Stimulated activated CD8-positive, alpha-beta memory T cell treated with anti-CD3 and anti-CD28 coated beads, Interleukin-15, amount 100 ng/mL, for 24 hours (primary cell): ENCODE results near the gene DSCAM.

Source experiments
- DNase-seq: peaks from one replicate; pipeline ENCODE4 v3.0.0-alpha.2; 2020; ENCODE audit warnings: low read depth

Gene DSCAM

DNA sequence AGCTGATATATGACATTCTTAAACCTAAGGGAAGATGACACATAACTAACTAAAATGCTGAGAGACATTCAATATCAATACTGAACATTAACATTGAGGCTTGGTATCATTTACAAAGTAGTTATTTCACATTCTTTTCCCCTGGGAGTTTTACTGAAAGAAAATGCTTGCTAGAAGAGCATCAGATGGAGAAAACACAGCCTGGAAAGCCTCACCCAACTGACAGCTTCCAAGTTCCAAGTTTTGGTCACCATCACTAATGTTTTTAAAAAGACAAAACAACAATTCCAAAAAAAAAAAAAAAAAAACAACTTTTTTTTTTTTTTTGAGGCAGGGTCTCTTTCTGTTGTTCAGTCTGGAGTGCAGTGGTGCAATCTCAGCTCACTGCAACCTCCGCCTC lies 80.6 kb downstream of the DSCAM start:
- no peak for DNase-seq

DNA sequence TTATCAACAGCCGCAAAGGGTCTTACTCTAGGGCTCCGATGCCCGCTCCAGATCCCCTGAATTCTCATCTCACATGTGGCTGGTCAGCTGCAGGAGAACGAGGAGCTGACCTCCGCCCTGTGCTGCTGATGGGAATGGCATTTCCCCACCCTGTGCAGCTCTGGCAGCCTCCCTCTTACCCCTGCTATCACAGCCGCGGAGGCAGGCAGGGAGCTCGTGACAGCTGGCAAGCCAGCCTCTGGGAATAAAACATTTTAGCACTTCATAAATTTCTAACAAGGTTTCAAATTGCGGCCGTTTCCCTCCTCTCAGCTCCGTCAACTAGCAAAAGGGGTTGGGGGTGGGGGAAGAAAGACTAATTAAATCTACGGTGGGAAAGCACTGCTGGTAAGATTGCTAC lies 81.1 kb downstream of the DSCAM start:
- no peak for DNase-seq

DNA sequence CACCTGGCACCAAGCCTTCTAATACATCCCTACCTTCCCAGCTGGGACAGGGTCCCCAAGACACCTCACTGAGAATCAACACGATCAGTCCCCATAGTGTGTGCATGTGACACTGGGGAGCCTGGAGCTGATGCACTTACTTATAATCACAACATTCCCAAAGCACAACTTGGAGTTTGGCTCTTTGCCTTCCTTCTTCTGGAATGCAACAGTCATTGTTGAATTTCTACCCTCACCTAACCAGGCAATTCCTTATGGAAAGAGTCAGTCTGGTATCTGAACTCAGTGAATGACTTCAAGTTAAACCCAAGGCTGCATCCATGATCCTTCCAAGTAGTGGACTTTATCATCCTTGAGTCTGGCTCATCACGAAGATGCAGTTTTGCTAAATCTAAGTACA lies 86.1 kb downstream of the DSCAM start:
- no peak for DNase-seq

DNA sequence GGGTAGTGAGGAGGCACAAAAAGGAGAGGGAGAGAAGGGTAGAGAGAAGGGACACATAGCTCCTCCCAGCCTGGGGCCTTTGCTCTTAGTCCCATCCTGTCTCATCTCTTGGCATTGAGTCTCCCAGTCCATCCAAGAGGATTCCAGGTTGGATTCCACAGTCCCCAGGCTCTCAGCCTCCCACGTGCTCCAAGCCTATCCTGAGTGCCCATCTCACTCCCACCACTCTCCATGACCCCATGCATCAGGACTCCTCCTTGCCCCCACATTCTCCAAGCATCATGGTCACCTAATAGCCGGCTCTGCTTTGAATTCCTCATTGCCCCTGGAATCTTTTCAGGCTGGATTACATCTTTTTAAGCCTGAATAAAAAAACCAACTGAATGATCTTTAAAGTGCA lies 87.9 kb downstream of the DSCAM start:
- no peak for DNase-seq

DNA sequence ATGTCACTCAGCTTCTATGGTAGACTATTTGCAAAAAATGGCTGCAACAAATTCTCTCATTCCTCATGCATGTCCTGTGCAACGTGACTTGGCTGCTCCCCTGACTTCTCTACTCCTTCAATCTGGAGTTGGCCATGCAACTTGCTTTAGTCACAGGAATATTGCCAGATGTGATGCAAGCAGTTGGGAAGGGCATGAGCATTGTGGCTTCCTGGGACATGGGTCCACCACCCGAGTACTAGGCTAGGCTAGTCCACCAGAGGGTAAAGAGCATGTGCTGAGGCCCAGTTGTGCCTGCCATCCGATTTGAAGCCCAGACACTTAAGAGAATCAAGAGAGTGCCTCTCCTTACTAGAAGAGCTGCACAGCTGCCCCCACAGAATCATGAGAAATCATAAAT lies 89.6 kb downstream of the DSCAM start:
- no peak for DNase-seq

DNA sequence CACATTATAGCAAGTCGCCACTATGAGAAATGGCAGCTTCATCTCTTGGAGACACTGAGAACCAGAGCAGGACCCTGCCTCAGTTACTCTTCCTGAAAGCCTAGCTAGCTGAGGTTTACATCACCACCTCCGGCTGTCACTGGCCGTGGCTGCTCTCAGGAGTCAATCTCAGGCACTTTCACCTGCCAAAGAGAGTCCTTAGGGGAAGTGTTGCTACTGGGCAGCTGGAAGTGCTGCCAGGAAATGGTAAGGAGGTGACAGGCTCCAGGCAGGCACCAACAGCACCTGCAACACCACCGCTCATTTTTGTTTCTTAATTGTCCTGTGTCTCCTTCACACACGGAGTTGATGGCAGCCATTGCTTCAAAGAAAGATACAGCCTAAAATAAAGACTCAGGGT lies 92.5 kb downstream of the DSCAM start:
- DNase-seq = no peak

DNA sequence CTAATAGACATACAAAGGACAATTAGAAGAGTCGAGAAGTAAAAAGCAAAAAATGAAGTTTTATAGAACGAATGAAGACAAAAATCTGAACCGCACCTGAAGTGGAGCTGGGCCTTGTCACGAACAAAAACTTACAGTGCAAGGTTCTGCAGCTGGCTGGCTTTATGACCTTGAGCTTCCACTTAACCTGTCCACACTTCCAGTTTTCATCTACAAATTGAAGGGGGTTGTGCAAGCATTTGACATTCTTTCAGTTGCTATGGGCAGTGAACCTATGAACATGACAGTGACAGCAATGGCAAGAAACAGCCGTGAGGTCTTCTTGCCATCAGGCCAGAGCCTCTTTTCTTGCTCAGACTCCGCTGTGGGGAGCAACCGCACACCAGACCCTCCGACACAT lies 93.2 kb downstream of the DSCAM start:
- no peak for DNase-seq

DNA sequence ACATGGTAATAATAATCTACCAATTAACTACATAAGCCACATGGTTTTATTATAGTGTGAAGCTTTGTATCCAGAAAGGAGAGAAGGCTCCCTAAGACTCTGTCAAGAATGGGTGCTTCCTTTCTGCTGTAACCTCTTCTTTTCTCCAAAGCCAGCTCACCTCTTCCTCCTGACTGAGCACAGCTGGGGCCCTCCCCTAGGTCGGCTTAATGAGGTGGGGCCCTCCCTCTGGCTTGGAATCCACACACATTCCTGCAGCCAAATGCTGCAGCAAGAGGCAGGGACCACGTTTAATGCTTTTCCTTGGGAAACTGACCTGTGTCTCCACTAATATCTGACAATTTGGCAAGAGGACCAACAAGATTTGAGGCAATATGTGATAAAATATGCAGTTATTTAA lies 94.8 kb downstream of the DSCAM start:
- no peak for DNase-seq

DNA sequence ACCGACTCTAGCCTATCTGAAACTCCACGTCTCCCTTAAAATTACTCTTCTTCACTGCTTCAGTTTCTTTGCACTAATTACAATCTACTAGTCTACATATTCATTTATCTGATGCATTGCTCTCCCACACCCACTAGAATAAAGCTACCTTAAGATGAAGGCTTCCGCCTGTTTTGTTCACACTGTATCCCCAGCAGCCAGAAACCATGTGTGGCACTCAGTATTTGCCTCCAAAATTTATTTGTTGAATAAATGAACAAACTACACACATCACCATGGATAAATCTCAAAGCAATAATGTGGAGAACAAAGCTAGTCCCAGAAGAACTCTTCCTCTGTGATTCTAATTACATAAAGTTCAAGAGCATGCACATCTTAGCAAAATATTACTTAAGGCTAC lies 95.7 kb downstream of the DSCAM start:
- DNase-seq = no peak

DNA sequence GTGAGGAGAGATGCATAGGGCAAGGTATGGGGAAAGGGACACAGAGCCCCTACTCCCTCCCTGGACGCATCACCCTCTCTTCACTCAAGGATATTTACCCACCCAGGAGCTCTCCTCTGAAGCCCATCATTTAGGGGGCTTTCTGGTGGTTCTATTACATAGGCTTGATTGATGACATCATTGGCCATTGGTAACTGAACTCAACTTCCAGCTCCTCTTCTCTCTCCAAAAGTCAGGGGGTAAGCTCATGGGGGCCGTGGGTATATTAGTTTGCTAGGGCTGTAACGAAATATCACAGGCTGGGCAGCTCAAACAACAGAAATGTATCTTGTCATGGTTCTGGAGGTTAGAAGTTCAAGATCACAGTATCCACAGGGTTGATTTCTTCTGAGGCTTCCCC lies 110.8 kb downstream of the DSCAM start:
- DNase-seq = no peak

DNA sequence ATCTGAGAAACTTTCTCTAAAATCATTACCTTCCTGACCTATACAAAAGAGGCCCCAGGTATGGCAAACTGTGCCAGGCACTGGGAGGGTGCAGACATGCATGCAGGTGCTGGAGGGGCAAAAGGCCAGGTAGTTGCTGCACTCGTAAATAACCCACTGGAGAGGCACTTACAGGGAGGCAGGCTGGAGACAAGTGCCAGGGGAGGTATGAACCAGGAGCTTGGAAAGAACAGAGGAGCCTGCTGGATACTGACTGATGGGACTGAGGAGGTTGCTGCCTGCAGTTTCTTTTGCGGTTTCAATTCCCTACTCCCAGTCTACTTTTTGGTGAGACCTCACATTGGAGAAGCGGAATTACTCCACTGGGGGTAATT lies 113.9 kb downstream of the DSCAM start:
- no peak for DNase-seq

DNA sequence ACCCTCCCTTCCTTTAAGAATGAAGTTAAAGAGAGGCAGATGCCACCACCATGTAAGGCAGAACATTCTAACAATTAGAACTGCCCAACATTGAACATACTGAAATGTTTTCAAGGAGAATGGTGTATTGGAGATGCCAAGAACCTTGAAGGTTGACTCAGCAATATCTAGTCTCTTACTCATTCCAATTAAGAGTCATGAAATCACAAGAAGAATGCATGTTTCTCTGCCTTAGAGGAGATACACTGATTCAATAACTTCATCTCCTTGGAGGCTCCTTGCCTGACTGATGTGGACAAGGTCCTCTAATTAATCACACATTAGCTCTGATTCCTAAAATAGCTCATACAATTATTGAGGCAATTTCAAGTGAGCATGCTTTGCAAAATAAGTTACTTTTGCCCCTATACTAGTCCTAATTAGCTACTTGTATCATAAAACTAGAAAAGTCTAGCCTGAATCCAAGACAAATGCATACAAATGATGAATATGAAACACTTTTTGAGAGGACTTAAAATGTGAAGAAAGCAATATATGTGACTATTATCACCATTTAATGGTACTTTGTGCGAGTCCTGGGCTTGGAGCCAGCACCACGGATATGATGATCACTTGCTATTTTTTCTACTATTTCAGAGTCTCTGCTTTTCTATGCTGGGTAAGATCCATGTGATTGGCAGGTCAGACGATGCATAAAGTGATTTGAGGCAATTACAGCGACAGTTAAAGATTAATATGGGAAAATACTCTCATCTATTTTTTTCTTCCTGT lies 114.5 kb downstream of the DSCAM start:
- DNase-seq = no peak

DNA sequence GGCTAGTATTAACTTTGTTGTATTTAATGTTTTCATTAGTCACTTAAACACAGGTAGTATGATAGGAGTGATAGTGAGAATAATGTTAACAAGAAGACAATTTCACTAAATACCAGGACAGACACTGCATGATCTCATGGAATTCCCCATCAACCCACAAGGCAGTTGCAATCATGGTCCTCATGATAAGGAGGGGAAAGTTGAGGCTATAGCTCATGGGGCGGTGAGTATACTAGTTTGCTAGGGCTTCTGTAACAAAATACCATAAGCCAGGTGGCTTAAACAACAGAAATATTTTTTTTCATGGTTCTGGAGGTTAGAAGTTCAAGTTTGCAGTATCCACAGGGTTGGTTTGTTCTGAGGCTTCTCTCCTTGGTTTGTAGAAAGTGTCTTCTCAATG lies 115.8 kb downstream of the DSCAM start:
- no peak for DNase-seq

DNA sequence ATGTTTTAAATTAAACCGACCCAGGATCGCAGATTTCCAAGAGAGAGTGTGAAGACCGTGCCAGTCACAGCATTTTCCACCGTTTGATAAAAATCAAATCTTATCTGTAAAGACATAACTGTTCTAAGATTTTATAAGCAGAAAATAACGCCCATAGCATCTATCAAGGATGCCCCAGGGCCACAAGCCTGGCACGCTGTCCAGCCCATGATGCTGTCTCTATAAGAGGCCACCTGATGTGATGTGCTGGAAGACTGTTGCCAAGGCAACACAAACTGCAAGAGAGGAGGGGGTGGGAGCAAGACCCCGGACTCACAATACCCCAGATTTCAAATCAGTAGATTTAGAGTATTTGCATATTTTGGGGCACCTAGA lies 116.5 kb downstream of the DSCAM start:
- DNase-seq = no peak

DNA sequence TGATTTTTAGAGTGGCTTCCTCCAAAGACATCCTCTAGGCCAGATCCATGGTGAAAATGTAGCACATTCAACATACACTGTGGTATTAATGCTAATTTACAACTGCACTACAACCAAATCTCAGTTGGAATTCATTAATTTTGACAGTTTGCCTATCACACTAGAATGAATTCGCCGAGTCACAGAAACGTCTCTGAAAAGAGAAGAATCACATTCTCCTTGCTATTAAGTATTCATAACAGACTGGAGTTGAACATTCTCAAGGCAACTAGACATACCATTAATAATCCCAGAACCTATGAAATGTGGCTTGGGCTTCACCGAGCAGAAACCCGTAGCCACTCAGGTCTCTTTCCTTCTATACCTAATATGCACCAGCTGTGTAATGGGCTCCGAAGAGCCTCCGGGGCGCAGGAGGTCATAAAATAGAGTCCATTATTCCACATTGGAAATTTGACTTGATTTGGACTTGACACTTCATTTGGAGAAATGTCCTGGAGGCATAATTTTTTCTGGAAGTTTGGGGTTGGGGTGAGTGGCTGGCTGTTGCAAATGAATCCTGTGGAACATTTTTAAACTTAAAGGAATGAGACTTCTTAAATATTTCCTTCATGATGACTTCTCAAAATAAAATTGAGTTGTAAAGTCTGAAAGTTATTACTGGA lies 117.1 kb downstream of the DSCAM start:
- no peak for DNase-seq

DNA sequence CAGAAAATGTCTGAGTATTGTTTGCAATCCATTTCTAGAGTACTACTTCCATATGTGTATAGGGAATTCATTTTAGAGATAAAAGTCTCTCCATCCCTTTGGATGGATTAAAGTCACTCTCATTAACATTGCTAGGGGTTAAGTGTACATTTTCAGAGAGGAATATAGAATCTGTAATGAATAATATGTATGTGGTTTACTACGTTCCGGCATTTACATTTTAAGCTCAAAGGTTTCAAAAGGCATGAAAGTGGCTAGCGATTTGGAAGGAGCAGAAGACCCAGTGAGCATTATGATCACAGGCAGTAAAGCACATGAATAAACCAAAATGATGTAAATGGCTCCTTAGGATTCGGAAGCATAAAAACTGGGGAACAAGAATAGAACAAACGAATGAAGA lies 123.0 kb downstream of the DSCAM start:
- DNase-seq = no peak

DNA sequence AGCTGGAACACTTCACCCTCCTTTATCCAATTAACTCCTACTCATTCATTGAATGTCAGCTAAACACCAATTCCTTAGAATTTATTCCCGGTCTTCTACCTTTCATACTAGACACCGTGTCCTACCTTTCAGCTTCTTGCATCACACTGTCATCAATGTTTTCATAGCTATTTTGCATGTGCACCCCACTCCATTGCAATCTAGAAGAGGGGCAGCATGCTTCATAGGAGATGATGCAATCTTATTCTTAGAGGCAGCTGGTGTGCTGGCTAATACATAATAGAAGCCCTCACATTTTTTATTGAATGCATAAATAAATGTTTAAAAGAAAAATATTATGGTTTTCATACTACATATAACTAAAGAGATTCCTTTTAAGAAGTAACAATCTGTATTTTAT lies 123.6 kb downstream of the DSCAM start:
- DNase-seq = no peak

DNA sequence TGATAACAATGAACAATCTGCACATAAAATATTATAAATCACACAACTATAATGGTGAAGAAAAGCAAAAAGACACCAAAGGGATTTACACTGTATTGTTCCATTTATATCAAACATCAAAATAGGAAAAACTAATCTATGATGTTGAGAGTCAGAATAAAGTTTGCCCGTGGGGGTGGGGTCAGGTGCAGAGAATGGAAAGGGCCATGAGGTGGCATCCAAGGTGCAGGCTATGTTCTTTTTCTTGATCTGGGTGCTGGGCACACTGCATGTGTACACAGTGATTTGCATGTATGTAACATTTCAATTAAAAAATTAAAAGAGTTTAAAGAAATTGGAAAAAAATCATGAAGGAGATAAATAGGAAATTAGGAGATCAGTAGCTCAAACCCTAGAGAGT lies 127.3 kb downstream of the DSCAM start:
- no peak for DNase-seq

DNA sequence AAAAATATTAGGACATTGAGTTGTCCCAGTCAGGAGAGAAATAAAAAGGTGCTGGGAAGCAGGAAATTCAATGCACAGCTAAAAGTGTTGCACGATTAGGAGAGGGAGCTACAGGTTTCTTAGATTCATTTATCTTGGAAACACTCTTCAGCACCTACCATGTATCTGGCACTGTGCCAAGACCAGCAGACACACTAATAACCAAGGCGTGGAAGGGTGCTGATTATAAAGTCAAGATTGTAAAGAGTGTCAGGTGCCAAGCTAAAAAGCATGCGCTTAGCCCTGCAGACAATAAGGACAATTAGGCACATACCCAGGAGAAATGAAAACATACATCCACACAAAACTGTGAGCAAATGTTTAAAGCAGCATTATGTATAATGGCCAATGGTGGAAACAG lies 129.9 kb downstream of the DSCAM start:
- no peak for DNase-seq

DNA sequence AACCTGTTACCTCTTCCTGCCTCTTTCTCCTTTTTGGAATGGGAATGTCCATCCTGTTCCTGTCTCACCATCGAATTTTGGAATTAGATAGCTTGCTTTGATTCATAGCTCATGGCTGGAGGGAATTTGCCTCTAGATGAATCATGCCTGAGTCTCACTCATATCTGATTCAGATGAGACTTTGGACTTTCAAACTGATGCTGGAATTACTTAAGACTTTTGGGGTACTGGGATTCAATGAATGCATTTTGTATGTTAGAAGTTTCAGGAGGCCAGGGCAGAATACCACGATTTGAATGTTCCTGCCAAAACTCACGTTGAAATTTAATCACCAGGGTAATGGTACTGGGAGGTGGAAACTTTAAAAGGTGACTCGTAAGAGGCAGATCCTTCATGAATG lies 132.4 kb downstream of the DSCAM start:
- DNase-seq = no peak

DNA sequence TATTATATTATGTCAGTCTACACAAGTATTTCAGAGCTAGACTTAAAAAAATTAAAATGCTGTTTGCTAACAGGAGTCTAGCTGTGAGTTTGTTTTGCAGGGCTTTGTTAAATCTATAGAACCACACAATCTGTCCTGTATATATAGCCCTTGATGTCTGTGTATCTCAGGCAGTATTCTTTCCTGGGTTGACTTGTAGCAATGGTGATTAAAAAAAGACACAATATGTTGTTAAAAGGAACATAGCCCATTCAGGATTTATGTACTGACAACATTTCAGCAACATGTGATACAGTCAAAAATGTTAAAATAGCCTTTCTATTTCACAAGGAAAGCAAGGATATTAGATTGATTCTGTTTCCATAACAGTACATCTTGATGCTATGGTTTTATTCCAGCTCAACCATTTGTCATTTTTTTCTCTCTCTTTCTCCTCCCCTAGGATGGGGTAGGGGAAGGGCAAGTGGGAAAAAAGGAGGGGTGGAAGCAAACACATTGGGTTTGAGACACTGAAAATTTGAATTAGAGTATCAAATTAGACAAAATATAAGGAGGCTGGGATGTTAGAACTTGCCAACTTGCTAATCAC lies 139.2 kb downstream of the DSCAM start:
- no peak for DNase-seq

DNA sequence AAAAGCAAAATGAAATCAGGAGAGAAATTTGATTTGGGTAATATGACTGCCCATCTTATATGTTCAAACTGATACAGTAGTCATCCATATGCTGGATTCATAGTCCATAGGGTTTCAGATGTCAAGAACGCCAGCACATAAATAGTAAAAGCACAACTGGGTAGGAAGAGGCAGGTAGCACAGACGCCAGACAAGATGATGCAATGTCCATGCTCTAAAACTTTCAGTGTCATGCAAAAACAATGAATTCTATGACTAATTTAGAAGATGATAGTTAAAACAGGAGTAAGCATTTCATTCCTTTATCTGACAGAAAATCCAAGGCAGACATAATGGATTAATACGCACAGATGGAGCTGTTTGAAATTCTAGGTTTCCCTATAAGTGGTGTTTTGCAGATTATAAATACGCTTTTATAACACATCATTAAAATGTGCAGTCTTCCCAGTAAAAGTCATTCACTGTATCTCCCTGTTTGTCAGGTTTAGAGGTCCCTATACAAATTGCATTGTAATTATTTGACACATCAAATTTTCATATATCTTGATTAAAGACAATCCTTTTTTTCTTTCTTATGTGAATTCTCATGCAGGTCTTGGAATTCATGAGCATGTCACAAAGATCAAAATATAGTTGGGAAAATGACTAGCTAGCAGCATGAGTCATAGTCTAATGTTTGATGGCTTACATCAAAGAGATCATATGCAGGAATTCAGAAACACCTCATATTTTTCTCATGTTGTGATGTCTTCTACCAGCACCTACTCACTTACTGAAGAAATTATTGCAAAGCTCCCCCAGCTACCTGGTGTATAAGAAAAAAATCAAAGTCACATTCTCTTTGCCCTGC lies 139.9 kb downstream of the DSCAM start:
- DNase-seq = no peak

DNA sequence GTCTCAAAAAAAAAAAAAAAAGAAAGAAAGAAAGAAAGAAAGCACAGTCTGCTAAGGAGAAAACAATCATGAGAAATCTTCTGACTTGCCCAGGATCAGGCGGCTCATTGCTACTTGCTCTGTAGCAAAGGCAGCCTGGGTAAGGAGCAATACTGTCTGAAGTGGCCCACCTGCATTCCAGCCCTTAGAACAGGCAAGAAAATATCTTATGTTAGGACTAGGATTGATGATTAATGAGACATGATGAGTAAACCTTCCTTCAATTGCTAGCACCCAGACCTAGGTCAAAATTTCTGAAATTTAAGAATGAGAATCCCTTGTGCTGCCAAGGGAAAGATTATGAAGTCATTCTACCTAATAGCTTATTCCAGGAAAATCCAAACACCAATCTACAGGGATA lies 140.8 kb downstream of the DSCAM start:
- DNase-seq = no peak
